Measurements from ENCODE around the gene DLX4.

Gene DLX4

DNA sequence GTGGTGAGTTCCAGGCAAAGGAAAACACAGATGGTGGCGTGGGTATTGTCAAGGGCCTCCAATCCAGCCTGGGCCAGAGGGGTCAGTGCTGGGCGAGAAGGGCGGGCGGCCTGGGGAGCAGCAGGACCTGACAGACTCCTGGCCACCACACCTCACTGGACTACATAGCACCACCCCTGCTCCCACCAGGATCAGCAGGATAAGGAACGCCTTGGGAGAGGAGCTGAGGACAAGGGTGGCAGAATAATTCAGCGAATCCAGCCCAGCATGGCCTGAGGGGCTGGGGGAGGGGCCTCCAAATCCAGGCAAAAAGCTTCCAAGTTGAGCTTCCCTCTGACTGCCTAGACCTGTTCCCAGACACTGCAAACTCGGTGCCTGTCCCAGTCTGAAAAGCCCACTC lies 6.5 kb downstream of the DLX4 start:
- no peak overlapping the region for H3K27ac ChIP-seq (ENCODE audit: low read depth, low read length)
- H3K9ac ChIP-seq (ENCODE audit: low read length in 5 of 5): no peak overlapping the region
- H3K27me3 ChIP-seq (ENCODE audit: control insufficient read depth in 5 of 5, insufficient read depth in 4 of 5, low read length in 5 of 5): peaks cover 39 to 69% (median 64%) of the 10 kb centered on the region in 5 donors
- H3K36me3 ChIP-seq (ENCODE audit: control insufficient read depth in 5 of 5, insufficient read depth in 5 of 5, low read length in 5 of 5): no peaks in the 10 kb centered on the region
- H3K4me1 ChIP-seq (ENCODE audit: control insufficient read depth in 5 of 5, insufficient read depth in 5 of 5, low read length in 5 of 5): peaks cover 0 to 15% (median 15%) of the 10 kb centered on the region in 5 donors
- H3K4me3 ChIP-seq (ENCODE audit: low read depth in 1 of 5, low read length in 5 of 5): no peak overlapping the region
- H3K9me3 ChIP-seq (ENCODE audit: control insufficient read depth in 5 of 5, low read length in 5 of 5): no peaks in the 10 kb centered on the region

DNA sequence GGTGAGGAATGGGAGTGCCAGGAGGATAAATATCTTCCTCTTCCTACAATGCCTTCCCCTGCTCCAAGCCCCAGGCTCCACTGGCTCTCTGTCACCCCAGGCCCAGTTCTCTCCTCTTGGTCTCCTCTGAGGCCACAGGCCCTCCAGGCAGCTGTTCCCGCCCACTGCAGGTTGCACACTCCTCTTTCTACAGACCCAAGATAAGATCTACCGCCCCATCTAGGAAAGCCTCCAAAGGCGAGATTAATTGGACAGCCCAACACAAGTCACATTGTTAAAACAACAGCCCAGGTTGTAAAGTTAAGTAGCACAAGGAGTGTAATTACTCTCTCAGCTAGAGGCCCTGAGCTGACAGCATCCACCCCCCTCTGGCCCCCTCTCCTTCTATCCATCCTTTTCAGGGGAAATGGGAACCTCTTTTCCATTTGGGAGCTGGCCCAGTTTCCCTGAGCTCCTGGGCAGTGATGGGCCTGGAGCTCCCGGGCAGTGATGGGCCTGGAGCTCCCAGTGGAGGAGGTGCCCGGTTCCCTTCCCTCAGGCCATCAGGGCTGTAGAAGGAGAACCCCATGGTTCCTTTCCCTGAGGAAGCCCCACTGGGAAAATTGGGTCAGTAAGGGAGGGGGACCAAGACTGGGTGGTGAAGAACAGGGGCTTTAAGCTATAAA lies 7.3 kb downstream of the DLX4 start:
- Histone ChIP-seq H3K27ac (ENCODE audit: low read depth, low read length) (no peak overlapping the region), H3K27me3 (ENCODE audit: control insufficient read depth in 5 of 5, insufficient read depth in 4 of 5, low read length in 5 of 5) (peaks cover 34 to 69% (median 58%) of the 10 kb centered on the region in 5 donors), H3K36me3 (ENCODE audit: control insufficient read depth in 5 of 5, insufficient read depth in 5 of 5, low read length in 5 of 5) (no peaks in the 10 kb centered on the region), H3K9me3 (ENCODE audit: control insufficient read depth in 5 of 5, low read length in 5 of 5) (no peaks in the 10 kb centered on the region), H3K4me1 (ENCODE audit: control insufficient read depth in 5 of 5, insufficient read depth in 5 of 5, low read length in 5 of 5) (peaks cover 0 to 15% (median 15%) of the 10 kb centered on the region in 5 donors), H3K9ac (ENCODE audit: low read length in 5 of 5) (no peak overlapping the region), H3K4me3 (ENCODE audit: low read depth in 1 of 5, low read length in 5 of 5) (no peak overlapping the region)

DNA sequence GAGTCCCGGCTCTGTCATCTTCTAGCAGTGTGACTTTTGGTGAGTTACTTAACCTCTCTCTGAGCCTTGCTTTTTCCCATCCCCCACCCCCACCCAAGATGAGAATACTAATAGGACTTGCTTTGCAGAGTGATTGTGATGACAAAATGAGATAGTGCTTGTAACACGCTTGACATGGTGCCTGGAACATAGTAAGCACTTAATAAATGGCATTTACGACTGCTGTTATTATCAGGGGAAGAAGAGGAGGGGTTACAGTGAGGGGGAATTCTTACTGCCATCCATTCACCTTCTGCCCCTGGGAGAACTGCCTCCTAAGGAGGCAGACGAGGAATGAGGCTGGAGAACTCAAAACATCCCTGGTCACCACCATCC lies 7.8 kb downstream of the DLX4 start:
- no peaks in the 10 kb centered on the region for H3K36me3 ChIP-seq (ENCODE audit: control insufficient read depth in 5 of 5, insufficient read depth in 5 of 5, low read length in 5 of 5)
- peaks cover 29 to 63% (median 53%) of the 10 kb centered on the region in 5 donors for H3K27me3 ChIP-seq (ENCODE audit: control insufficient read depth in 5 of 5, insufficient read depth in 4 of 5, low read length in 5 of 5)
- H3K9ac ChIP-seq (ENCODE audit: low read length in 5 of 5): no peak overlapping the region
- no peak overlapping the region for H3K27ac ChIP-seq (ENCODE audit: low read depth, low read length)
- H3K4me3 ChIP-seq (ENCODE audit: low read depth in 1 of 5, low read length in 5 of 5): no peak overlapping the region
- peaks cover 0 to 12% (median 10%) of the 10 kb centered on the region in 5 donors for H3K4me1 ChIP-seq (ENCODE audit: control insufficient read depth in 5 of 5, insufficient read depth in 5 of 5, low read length in 5 of 5)
- no peaks in the 10 kb centered on the region for H3K9me3 ChIP-seq (ENCODE audit: control insufficient read depth in 5 of 5, low read length in 5 of 5)

- Histone ChIP-seq H3K4me3 (ENCODE audit: low read depth in 1 of 5, low read length in 5 of 5) (no peak overlapping the region), H3K27ac (ENCODE audit: low read depth, low read length) (no peak overlapping the region), H3K9me3 (ENCODE audit: control insufficient read depth in 5 of 5, low read length in 5 of 5) (no peaks in the 10 kb centered on the region), H3K27me3 (ENCODE audit: control insufficient read depth in 5 of 5, insufficient read depth in 4 of 5, low read length in 5 of 5) (peaks cover 19 to 55% (median 48%) of the 10 kb centered on the region in 5 donors), H3K9ac (ENCODE audit: low read length in 5 of 5) (no peak overlapping the region), H3K4me1 (ENCODE audit: control insufficient read depth in 5 of 5, insufficient read depth in 5 of 5, low read length in 5 of 5) (peaks cover 0 to 3% (median under 1%) of the 10 kb centered on the region in 5 donors), H3K36me3 (ENCODE audit: control insufficient read depth in 5 of 5, insufficient read depth in 5 of 5, low read length in 5 of 5) (no peaks in the 10 kb centered on the region)
These were observed 8.7 kb downstream of the DLX4 start for GRCh38 chr17:49977463-49978389.

GRCh38 chr17:49978501-49978900 lies 9.5 kb downstream of the DLX4 start:
- no peak overlapping the region for H3K27ac ChIP-seq (ENCODE audit: low read depth, low read length)
- no peaks in the 10 kb centered on the region for H3K36me3 ChIP-seq (ENCODE audit: control insufficient read depth in 5 of 5, insufficient read depth in 5 of 5, low read length in 5 of 5)
- peaks cover 12 to 47% (median 40%) of the 10 kb centered on the region in 5 donors for H3K27me3 ChIP-seq (ENCODE audit: control insufficient read depth in 5 of 5, insufficient read depth in 4 of 5, low read length in 5 of 5)
- no peak overlapping the region for H3K4me3 ChIP-seq (ENCODE audit: low read depth in 1 of 5, low read length in 5 of 5)
- no peaks in the 10 kb centered on the region for H3K9me3 ChIP-seq (ENCODE audit: control insufficient read depth in 5 of 5, low read length in 5 of 5)
- no peaks in the 10 kb centered on the region for H3K4me1 ChIP-seq (ENCODE audit: control insufficient read depth in 5 of 5, insufficient read depth in 5 of 5, low read length in 5 of 5)
- no peak overlapping the region for H3K9ac ChIP-seq (ENCODE audit: low read length in 5 of 5)

DNA sequence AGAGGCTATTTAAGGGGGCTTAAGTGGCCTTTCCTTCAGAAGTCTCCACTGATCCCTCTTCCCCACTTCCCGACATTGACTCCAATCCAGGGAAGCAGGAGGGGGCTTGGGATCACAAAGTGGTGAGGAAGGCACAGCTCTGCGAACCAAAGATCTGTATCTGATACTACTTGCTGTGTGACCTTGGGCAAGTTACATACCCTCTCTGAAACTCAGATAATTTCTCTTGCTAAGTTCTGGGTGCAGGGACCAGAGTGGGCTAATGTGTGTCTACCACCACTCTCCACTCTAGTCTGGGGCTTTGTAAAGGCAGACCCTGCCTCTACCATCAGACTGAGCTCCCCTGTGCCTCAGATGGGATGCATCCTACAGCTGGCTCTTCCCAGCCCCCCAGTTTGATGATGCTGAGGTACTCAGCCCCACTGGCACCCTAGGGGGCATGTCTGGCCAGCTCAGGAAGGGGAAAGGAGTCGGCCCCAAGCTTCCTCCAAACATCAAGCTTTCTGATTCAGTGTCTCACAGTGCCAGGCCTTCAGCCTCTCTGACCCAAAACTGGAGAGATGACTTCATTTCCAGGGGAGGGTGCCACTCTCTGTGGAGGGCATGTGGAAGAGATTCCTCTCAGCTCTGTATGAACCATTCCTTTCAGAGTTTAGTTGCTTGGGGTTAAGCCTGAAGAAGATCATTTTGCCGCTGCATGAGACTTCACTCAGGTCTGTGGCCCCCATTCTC lies 10.9 kb downstream of the DLX4 start:
- H3K4me3 ChIP-seq (ENCODE audit: low read depth in 1 of 5, low read length in 5 of 5): no peak overlapping the region
- H3K4me1 ChIP-seq (ENCODE audit: control insufficient read depth in 5 of 5, insufficient read depth in 5 of 5, low read length in 5 of 5): no peaks in the 10 kb centered on the region
- H3K9me3 ChIP-seq (ENCODE audit: control insufficient read depth in 5 of 5, low read length in 5 of 5): no peaks in the 10 kb centered on the region
- no peak overlapping the region for H3K27ac ChIP-seq (ENCODE audit: low read depth, low read length)
- no peak overlapping the region for H3K9ac ChIP-seq (ENCODE audit: low read length in 5 of 5)
- H3K27me3 ChIP-seq (ENCODE audit: control insufficient read depth in 5 of 5, insufficient read depth in 4 of 5, low read length in 5 of 5): peaks cover 11 to 45% (median 32%) of the 10 kb centered on the region in 5 donors
- no peaks in the 10 kb centered on the region for H3K36me3 ChIP-seq (ENCODE audit: control insufficient read depth in 5 of 5, insufficient read depth in 5 of 5, low read length in 5 of 5)

DNA sequence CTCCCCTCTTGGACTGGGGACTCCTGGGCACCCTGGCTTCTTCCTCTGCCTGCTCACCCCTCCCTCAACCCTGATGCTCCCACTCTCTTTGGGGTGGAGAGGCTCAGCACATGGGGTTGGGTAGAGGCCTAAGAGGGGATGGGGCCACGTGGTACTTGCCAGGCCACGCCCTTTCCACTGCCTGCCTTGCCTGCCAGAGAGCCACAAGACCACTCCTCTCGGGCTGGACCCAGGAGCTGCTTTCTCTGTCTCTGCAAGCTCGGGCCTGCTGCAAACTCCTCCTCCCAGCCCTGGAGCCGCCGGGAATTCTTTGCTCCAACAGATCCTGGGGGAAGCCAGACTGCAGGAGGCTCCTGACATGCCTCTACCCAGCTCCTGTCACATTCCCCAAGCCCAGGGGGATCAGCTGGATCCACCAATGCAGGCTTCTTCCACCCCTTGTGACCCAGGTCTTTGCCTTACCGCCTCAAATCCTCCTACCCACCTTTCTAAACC lies 11.8 kb downstream of the DLX4 start:
- H3K27me3 ChIP-seq (ENCODE audit: control insufficient read depth in 5 of 5, insufficient read depth in 4 of 5, low read length in 5 of 5): peaks cover 5 to 41% (median 26%) of the 10 kb centered on the region in 5 donors

DNA sequence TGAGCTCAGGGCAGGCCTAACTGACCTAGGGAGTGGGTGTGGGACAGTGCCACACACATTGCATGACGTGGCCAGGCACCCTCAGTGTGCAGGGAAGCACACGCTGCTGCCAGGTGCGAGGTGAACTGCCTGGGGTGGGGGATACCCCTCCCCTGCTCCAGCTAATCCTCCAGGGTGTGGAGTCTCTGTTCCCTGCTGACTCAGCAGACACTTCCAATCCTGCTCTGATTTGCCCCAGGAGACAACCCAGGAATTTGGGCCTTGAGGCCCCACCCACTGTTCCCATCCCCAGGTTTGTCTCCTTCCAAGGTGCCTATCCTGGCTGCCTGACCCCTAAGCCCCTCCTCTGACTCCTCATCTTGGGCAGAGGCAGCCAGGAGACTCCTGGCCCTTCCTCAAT lies 15.3 kb downstream of the DLX4 start:
- Histone ChIP-seq H3K9me3 (ENCODE audit: control insufficient read depth in 5 of 5, low read length in 5 of 5) (no peaks in the 10 kb centered on the region), H3K4me3 (ENCODE audit: low read depth in 1 of 5, low read length in 5 of 5) (no peak overlapping the region), H3K36me3 (ENCODE audit: control insufficient read depth in 5 of 5, insufficient read depth in 5 of 5, low read length in 5 of 5) (no peaks in the 10 kb centered on the region), H3K9ac (ENCODE audit: low read length in 5 of 5) (no peak overlapping the region), H3K27me3 (ENCODE audit: control insufficient read depth in 5 of 5, insufficient read depth in 4 of 5, low read length in 5 of 5) (peaks cover 21 to 57% (median 38%) of the 10 kb centered on the region in 5 donors), H3K27ac (ENCODE audit: low read depth, low read length) (no peak overlapping the region), H3K4me1 (ENCODE audit: control insufficient read depth in 5 of 5, insufficient read depth in 5 of 5, low read length in 5 of 5) (no peaks in the 10 kb centered on the region)

More for the DNA sequence above, 11.8 kb downstream of the DLX4 start:
- Histone ChIP-seq H3K4me3 (ENCODE audit: low read depth in 1 of 5, low read length in 5 of 5) (no peak overlapping the region), H3K36me3 (ENCODE audit: control insufficient read depth in 5 of 5, insufficient read depth in 5 of 5, low read length in 5 of 5) (no peaks in the 10 kb centered on the region), H3K27ac (ENCODE audit: low read depth, low read length) (no peak overlapping the region), H3K9ac (ENCODE audit: low read length in 5 of 5) (no peak overlapping the region), H3K4me1 (ENCODE audit: control insufficient read depth in 5 of 5, insufficient read depth in 5 of 5, low read length in 5 of 5) (no peaks in the 10 kb centered on the region), H3K9me3 (ENCODE audit: control insufficient read depth in 5 of 5, low read length in 5 of 5) (no peaks in the 10 kb centered on the region)

DNA sequence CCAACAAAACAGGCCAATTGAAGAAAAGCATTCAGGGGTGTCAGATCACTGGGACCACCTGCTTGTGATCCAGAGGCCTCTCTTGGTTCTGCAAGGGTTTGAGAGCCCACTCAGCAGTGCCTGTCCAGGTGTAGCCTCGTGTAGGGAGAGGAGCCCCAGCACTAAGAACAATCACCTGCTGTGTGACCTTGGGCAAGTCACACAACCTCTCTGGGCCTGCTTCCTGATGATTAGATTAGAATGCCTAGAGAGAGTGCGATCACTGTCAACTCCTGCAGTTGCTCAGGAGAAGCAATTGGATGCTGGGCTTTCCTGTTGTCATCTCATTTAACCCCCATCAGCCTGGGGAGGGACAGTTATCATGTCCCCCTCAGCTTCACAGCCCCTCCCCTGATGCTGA lies 15.8 kb downstream of the DLX4 start:
- peaks cover 21 to 61% (median 42%) of the 10 kb centered on the region in 5 donors for H3K27me3 ChIP-seq (ENCODE audit: control insufficient read depth in 5 of 5, insufficient read depth in 4 of 5, low read length in 5 of 5)
- H3K27ac ChIP-seq (ENCODE audit: low read depth, low read length): no peak overlapping the region
- no peaks in the 10 kb centered on the region for H3K4me1 ChIP-seq (ENCODE audit: control insufficient read depth in 5 of 5, insufficient read depth in 5 of 5, low read length in 5 of 5)
- H3K9ac ChIP-seq (ENCODE audit: low read length in 5 of 5): no peak overlapping the region
- H3K9me3 ChIP-seq (ENCODE audit: control insufficient read depth in 5 of 5, low read length in 5 of 5): no peaks in the 10 kb centered on the region
- no peak overlapping the region for H3K4me3 ChIP-seq (ENCODE audit: low read depth in 1 of 5, low read length in 5 of 5)
- no peaks in the 10 kb centered on the region for H3K36me3 ChIP-seq (ENCODE audit: control insufficient read depth in 5 of 5, insufficient read depth in 5 of 5, low read length in 5 of 5)

All from subcutaneous abdominal adipose tissue (tissue), 5 donors.